Stimulated activated CD4-positive, alpha-beta T cell treated with anti-CD3 and anti-CD28 coated beads, Interleukin-15, amount 100 ng/mL, for 1 hour (primary cell): ENCODE results near the gene TFG.
A peak's percentile ranks its signal among the peaks of the same experiment; 100 is the strongest.

Source experiments
- DNase-seq, 2 donors: peaks; one replicate each; pipeline ENCODE4 v3.0.0-alpha.2; 2020; ENCODE audit warnings: low read depth in 1 of 2, low spot score in 1 of 2

The TFG gene

GRCh38 chr3:100706365-100706764, 2.9 kb upstream of the TFG start:
- DNase-seq, result no peak

GRCh38 chr3:100708644-100708988, 678 bp upstream of the TFG start:
- DNase-seq, result no peak

GRCh38 chr3:100709842-100710260, 557 bp downstream of the TFG start:
- peak in 1 of 2 donors; percentile 25 for DNase-seq

GRCh38 chr3:100710261-100710968, 1.1 kb downstream of the TFG start:
- DNase-seq, result peak in 1 of 2 donors; percentile 51

GRCh38 chr3:100715176-100715575, 5.9 kb downstream of the TFG start:
- no peak for DNase-seq

- no peak for DNase-seq
Observed at GRCh38 chr3:100717063-100717462, 7.8 kb downstream of the TFG start.

- DNase-seq, result no peak
Observed at GRCh38 chr3:100717637-100718487, 8.6 kb downstream of the TFG start.

GRCh38 chr3:100719136-100719535, 9.8 kb downstream of the TFG start:
- no peak for DNase-seq

GRCh38 chr3:100720426-100720825, 11.1 kb downstream of the TFG start:
- no peak for DNase-seq

- DNase-seq, result no peak
Observed at GRCh38 chr3:100725935-100726513, 16.7 kb downstream of the TFG start.

GRCh38 chr3:100726706-100727105, 17.4 kb downstream of the TFG start:
- no peak for DNase-seq

- DNase-seq, result no peak
Observed at GRCh38 chr3:100730524-100730923, 21.2 kb downstream of the TFG start.

- DNase-seq, result no peak
Observed at GRCh38 chr3:100732435-100732834, 23.1 kb downstream of the TFG start.

- DNase-seq, result no peak
Observed at GRCh38 chr3:100737334-100737733, 28.0 kb downstream of the TFG start.

GRCh38 chr3:100740207-100740606, 30.9 kb downstream of the TFG start:
- DNase-seq, result no peak

GRCh38 chr3:100743535-100743934, 34.2 kb downstream of the TFG start:
- no peak for DNase-seq

GRCh38 chr3:100744671-100745070, 35.4 kb downstream of the TFG start:
- no peak for DNase-seq

GRCh38 chr3:100745617-100746016, 36.3 kb downstream of the TFG start:
- DNase-seq, result no peak

- DNase-seq, result no peak
Observed at GRCh38 chr3:100746092-100746491, 36.8 kb downstream of the TFG start.

GRCh38 chr3:100748220-100748619, 38.9 kb downstream of the TFG start:
- no peak for DNase-seq

- no peak for DNase-seq
Observed at GRCh38 chr3:100748967-100749366, 39.7 kb downstream of the TFG start.

- DNase-seq, result no peak
Observed at GRCh38 chr3:100753846-100754245, 44.6 kb downstream of the TFG start.
